NCI-H524 (cell line): ENCODE data around the gene LBHD2.

Experiments used
- DNase-seq, 2 experiments: peaks; one replicate each; lab custom pipeline; 2025; lab: John Stamatoyannopoulos, UW

LBHD2 gene

DNA sequence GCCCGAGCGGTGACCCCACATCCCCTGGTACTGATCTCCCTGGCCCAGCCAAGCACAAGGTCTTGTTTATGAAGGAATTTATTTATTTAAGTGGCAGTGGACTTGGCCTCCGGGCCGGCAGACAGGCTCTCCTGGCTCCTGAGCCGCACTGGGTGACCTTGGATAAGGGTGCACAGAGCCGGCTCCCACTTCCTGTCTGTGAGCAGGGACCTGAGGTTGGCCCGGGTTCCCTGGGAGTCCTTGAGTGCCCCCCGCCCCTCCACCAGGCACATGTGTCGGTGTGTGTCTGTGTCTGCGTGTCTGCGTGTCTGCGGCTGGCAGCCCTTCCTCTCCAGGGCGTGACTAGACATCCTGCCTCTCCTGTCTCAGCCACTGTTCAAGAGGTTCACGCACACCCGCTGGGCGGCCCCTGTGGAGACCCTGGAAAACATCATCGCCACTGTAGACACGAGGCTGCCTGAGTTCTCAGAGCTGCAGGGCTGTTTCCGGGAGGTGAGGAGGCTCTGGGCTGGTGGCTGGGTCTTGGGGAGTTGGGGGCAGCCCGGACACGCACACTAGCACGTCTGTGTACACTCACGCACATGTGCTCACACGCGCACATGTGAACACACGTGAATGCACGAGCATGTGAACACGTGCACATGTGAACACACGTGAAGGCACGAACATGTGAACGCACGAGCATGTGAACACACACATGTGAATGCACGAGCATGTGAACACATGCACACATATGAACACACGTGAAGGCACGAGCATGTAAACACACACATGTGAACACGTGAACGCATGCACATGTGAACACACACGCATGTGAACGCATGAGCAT is 48.6 kb downstream of the LBHD2 start:
- DNase-seq = no peak

GRCh38 chr14:103133210-103134140 is 49.5 kb downstream of the LBHD2 start:
- DNase-seq = no peak

- no peak for DNase-seq
Measured at GRCh38 chr14:103134405-103134804, 50.4 kb downstream of the LBHD2 start.

GRCh38 chr14:103134919-103135318 is 50.9 kb downstream of the LBHD2 start:
- no peak for DNase-seq

- no peak for DNase-seq
Measured at GRCh38 chr14:103135333-103136260, 51.6 kb downstream of the LBHD2 start.

DNA sequence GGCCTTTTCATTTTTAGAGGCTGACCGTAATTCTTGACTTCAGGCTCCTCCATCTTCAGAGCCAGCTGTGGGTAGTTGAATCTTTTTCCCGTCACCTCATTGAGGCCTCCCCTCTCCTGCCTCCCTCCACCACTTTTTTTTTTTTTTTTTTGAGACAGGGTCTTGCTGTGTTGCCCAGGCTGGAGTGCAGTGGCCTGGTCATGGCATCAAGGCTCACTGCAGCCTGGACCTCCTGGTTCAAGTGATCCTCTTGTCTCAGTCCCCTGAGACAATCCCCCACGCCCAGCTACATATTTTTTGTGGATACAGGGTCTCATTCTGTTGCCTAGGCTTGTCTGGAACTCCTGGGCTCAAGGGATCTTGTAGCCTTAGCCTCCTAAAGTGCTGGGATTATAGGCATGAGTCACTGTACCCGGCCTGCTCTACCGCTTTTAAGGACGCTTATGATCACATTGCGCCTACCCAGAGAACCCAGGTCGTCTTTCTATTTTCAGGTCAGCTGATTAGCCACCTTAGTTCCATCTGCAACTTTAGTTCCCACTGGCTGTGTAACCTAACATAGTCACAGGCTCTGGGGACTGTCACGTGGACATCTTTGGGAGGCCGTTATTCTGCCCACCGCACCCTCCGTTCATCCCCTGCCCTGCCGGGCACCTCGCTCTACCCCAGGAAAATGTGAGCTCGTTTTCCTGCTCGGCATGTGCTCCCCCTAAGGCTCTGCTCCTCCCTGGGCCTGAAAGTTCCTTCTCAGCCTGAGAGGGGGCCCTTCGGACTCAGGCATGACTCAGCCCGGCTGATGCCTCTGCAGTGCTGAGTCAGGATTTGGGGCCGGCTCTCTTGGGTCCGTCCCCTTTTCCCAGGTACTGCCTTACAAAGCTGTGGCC is 52.6 kb downstream of the LBHD2 start:
- peak in 1 of 2 experiments; percentile 52 for DNase-seq

- DNase-seq = no peak
Measured at GRCh38 chr14:103137689-103138300, 53.8 kb downstream of the LBHD2 start.

DNA sequence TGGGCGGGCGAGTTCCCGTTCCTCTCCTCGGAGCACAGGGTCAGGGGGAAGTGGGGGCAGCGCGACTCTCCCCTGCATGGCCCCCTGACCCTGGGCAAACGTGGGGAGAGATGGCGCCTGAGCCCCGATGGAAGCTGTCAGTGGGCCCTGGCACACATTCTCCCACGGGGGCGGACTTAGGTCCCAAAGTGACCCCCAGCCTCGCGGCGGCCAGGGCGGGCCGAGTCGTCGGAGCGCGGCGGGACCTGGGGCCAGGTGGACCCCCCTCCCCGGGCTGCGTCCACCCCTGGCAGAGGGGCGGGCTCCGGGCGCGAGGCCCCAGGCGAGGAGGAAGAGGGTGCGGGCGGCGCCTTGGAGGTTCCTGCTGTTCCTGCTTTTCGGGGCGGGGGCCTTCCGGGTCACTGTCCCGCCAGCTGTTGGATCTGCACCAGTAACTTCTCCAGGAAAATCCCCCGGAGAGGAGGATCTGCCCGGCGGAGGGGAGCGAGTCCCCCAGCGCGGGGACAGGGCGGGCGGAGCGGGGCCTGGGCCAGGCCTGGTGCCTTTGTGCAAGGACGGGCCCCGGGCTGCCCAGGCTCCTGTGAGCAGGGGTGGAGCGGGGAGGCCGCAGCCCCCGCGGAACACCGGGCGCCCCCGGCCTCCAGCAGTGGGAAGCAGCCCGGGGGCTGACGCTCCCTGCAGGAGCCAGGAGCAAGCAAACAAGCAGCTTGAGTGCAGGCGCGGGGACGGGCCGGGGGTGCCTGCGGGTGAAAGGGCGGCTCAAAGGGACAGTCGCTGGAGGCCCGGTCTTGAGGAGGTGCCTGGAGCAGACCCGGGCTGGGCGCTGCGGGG is 54.5 kb downstream of the LBHD2 start:
- no peak for DNase-seq

DNA sequence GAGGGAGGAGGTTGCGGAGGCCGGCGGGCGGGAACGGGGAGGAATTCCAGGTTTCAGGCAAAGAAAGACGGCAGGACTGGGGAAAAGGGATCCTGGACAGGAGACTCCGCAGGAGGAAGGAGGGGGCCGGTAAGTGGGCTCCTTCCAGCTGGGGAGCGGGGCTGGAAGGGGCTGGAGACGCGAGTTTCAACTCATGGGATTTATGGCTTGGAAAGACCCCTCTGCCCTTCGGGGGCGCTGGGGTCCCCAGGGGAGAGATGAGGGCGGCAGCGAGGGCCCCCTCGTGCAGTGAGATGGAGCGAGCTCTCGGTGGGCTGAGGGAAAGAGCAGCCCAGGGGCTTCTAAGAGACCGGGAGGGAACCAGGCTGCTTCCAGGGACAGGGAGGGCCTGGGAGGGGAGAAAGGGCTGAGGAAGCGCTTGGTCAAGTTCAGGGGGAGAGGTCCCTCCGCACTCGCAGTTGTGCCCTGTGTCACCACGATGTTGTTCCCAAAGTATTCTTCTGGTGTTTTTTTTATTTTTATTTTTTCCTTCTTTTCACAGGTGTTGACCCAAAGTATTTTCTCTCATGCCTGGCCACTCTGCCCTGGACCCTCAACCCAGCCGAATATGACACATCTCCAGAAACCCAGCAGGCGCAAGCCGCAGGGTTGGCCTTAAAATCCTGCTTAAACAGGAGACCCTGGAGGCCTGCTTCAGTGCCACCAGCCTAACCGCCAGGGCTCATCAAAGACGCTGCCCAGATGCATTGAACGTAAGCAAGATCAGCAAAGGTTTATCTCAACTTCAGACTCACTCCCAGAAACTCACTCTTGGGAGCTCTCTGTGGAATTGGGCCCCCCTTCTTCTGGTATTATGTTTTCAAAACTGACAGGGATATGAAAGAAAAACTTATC is 55.4 kb downstream of the LBHD2 start:
- DNase-seq = no peak
